ENCODE measurements around the gene ZNF324.
"Not testable (repeated sequence)": the region's sequence is repeated elsewhere in the genome, so short reads cannot be mapped to it uniquely, and the experiment has no call there.

ZNF324 gene

DNA sequence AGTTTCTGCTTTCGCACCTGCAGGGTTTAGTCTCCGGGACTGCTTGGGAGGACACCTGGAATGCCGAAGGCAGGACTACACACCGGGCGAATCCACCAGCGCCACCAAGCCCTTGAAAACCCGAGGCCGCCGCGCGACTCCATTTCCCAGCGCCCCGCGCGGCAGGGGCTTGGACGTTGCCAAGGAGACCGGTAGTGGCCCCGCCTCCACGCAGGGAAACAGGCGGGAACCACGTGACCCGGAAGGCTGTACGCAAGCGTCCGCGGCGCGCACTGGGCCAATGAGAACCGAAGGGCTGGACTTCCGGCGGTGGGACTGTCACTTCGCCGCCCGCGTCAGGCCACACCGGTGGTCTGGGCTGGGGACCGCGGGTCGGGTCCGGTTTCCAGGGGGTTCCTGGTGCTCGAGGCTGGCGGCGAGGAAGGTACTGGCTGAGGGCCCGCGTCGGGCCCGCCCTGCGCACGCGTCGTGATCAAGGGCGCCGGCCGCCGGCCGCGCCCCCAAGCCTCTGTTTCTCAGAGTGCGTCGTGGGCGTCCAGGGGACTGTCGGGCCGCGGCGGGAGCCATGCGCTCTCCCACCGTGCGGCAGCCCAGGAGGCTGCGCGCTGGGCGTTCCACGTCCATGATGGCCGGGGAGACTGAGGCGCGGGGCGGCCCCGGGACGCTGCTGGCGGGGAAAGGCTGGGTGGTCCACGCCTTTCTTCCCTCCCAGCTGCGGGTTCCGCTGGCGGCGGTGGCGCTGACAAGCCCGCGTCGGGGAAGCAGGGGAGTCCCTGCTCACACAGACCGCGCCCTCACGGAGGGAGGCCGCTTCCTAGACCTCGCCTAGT is at the start of gene ZNF324:
Gene ZNF324 (plus strand): TSS at position 321 of the 830 bp plus-strand sequence. CDS start 2,106 bp downstream, outside the sequence.
- peak; percentile 62 to 99 (median 96) for DNase-seq

DNA sequence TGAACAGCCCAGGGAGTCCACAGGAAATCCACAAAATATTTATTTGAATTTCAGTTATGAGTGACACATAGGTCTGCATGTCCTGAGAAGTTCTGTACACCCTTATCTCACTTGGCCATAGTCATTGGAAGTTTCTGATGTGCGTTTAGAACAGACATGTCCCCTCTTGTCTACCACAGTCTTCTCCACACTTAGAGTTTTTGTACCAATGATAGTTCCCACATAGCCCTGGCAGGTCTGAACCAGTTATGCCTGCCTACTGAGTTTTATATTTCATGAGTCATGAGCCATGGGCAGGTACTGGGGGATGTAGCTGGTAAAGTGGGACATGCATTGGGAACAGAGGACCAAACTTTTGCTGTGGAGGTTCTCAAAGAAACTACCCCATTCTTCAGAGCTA is 38.3 kb upstream of the ZNF324 start:
- no peak for DNase-seq

DNA sequence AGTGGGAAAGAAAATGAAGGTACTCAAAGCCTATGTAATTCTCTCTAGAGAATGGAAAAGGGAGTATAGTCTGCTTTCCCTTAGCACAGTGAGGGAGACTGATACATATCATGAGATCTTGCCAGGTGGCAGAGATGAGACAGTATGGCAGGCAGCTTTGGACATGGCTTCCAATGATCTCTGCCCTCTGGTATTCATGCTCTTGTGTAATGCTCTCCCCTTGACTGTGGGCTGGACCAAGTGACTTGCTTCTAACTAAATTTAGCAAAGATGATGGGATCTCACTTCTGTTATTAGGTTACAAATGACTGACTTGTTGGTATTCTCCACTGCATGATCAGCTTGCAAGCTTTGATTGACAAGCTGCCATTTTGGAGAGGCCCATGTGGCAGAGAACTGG is 37.1 kb upstream of the ZNF324 start:
- DNase-seq: no peak

DNA sequence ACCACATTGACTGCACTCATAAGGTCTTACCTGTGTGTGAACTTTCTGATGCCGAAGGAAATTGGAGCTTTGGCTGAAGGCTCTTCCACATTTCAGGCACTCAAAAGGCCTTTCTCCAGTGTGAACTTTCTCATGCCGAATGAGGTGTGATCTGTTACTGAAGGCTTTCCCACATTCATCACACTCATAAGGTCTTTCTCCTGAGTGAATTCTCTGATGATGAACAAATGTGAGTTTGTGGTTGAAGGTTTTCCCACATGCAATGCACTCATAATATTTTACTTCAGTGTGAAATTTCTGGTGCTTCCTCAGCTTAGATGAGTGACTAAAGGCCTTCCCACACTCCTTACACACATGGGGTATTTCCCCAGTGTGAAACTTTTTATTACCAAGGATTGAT is 32.7 kb upstream of the ZNF324 start:
- no peak for DNase-seq

GRCh38 chr19:58439576-58440554 is 27.0 kb upstream of the ZNF324 start, which contains the start of gene ZNF132:
Gene ZNF132 (minus strand): TSS chr19:58440153. CDS start chr19:58439821, 332 bp downstream.
- DNase-seq: peak; percentile 66 to 100 (median 98)

DNA sequence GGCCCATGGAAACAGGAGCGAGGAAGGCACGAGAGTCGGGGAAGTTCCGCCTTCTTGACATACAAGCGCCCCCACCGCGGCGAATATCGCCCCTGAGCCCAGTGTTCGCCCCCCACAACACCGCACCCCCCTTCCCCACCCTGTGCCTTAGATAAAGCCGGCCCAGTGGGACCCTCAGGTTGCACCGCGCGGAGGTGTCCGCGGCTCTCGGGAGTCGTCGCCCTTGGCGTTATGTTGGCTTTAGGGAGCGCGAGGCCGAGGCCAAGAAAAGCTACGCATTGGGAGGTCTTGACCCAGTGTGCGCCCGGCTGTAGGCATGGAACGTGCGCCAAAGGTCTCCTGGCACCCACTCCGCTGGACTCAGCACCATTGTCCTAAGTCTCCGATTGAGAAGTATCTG is 26.3 kb upstream of the ZNF324 start:
- peak in 2 of 56 donors; percentile 40 to 54 for DNase-seq

GRCh38 chr19:58442986-58443385 is 23.9 kb upstream of the ZNF324 start:
- DNase-seq: not testable (repeated sequence)

- DNase-seq: not testable (repeated sequence)
These were observed 18.0 kb upstream of the ZNF324 start for GRCh38 chr19:58448860-58449259.

DNA sequence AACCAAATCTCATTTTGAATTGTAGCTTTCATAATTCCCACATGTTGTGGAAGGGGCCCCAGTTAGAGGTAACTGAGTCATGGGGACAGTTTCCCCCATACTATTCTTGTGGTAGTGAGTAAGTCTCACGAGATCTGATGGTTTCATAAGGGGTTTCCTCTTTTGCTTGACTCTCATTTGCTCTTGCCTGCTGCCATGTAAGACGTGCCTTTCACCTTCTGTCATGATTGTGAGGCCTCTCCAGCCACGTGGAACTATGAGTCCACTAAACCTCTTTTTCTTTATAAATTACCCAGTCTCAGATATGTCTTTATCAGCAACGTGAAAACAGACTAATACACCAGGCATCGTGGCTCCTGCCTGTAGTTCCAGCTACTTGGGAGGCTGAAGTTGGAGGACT is 16.9 kb upstream of the ZNF324 start:
- DNase-seq: not testable (repeated sequence)

GRCh38 chr19:58450856-58451357 is 16.0 kb upstream of the ZNF324 start:
- peak in 1 of 56 donors; percentile 34 for DNase-seq

GRCh38 chr19:58451358-58452101 is 15.3 kb upstream of the ZNF324 start, which contains the start of gene ZNF324B:
Gene ZNF324B (plus strand): TSS chr19:58451622. CDS start chr19:58453702, 2,080 bp downstream.
- peak; percentile 80 to 99 (median 95) for DNase-seq

DNA sequence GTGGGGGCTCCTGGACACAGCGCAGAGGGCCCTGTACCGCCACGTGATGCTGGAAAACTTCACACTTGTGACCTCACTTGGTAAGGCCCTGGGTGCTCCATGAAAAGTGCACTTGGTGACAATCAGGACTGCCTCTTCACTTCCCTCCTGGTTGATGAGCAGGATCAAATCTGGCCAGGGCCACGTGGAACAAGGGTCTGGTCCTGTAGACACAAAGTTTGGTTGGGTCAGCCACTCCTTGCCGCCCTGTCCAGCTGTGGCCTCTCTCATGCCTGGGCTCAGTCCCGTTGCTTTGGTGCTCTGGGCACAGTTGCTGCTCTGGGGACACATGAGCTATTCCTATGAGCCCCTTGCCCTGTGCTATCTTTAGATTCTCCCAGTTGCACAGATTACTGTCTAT is 13.1 kb upstream of the ZNF324 start:
- no peak for DNase-seq

- DNase-seq: no peak
These were observed 11.6 kb upstream of the ZNF324 start for GRCh38 chr19:58455306-58455705.

DNA sequence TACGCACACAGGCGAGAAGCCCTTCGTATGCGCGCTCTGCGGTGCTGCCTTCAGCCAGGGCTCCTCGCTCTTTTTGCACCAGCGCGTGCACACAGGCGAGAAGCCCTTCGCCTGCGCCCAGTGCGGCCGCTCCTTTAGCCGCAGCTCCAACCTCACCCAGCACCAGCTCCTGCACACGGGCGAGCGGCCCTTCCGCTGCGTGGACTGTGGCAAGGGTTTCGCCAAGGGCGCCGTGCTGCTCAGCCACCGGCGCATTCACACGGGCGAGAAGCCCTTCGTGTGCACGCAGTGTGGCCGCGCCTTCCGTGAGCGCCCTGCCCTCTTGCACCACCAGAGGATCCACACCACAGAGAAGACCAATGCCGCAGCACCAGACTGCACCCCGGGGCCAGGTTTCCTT is 10.8 kb upstream of the ZNF324 start:
- no peak for DNase-seq

GRCh38 chr19:58460039-58460438 is 6.8 kb upstream of the ZNF324 start:
- no peak for DNase-seq

GRCh38 chr19:58466089-58466759 is 656 bp upstream of the ZNF324 start:
- DNase-seq: no peak

DNA sequence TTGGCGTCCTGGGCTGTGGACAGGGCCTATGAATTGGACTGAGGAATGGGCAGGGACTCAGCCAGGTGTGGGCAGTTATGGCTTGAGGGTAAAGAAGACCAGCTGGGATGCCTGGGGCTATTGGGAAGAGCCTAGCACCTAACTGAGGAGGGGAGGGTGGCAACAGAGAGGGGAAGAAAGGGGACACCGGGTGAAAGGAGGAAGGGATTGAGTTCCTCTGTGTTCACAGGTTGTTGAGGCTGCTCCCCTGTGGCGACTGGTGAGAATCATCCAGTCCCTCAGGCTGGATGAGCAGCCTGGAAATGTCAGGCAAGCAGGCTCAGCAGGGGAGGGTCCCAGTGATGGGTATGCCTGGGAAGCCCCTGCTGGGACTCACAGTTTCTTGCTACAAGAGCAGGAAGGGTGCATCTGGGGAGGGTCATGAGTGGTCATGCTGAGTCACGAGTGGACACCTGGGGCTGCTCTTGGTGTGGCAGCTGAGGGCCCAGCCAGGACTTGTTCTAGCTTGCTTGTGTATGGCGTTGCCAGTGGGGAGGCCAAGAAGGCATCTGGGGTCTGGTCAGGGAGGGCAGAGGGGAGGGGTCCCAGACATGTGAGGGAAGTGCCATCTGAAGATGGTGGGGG is 1.4 kb downstream of the ZNF324 start:
- no peak for DNase-seq

GRCh38 chr19:58469241-58470013 is 2.5 kb downstream of the ZNF324 start:
- DNase-seq: no peak
